ENCODE data around the gene MYRFL.
"Not testable (repeated sequence)": the region's sequence is repeated elsewhere in the genome, so short reads cannot be mapped to it uniquely, and the experiment has no call there.

Gene MYRFL

GRCh38 chr12:69984241-69984640, 159.2 kb downstream of the MYRFL start:
- FAIRE-seq (no peak), DNase-seq (ENCODE audit: insufficient read length, low spot score) (no peak)
- no peak for TF ChIP-seq CTCF (IDR thresholded peaks at IDR 0.05; ENCODE audit: insufficient read depth, missing control alignments)

DNA sequence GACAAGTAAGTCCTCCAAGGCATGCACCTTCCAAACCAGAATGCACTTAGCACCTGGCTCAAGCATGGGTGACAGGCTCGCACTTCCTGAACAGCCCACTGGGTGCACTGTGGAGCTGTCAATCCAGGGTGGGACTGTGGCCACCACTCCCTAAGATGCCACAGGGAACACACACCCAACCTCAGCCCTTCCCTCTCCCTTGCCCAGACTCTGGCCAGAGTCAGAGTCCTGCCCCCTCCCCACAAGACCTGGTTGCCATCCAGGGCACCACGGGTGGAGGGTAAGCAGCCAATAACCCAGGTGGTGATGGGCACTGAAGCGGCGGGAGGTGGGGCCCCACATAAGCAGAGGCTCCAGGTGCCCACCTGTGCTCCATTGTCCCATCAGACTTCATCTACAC, 160.6 kb downstream of the MYRFL start:
- FAIRE-seq, result no peak
- DNase-seq (ENCODE audit: insufficient read length, low spot score), result no peak
- TF ChIP-seq CTCF (IDR thresholded peaks at IDR 0.05; ENCODE audit: insufficient read depth, missing control alignments), result no peak

GRCh38 chr12:69986114-69986513, 161.1 kb downstream of the MYRFL start:
- FAIRE-seq (no peak), DNase-seq (ENCODE audit: insufficient read length, low spot score) (no peak)
- no peak for TF ChIP-seq CTCF (IDR thresholded peaks at IDR 0.05; ENCODE audit: insufficient read depth, missing control alignments)

- no peak for DNase-seq (ENCODE audit: insufficient read length, low spot score)
- no peak for TF ChIP-seq CTCF (IDR thresholded peaks at IDR 0.05; ENCODE audit: insufficient read depth, missing control alignments)
- no peak for FAIRE-seq
Observed at GRCh38 chr12:69987579-69988091, 162.6 kb downstream of the MYRFL start.

GRCh38 chr12:69988481-69989321, 163.7 kb downstream of the MYRFL start:
- no peak for TF ChIP-seq CTCF (IDR thresholded peaks at IDR 0.05; ENCODE audit: insufficient read depth, missing control alignments)
- no peak for FAIRE-seq
- DNase-seq (ENCODE audit: insufficient read length, low spot score), result no peak

- TF ChIP-seq CTCF (IDR thresholded peaks at IDR 0.05; ENCODE audit: insufficient read depth, missing control alignments), result no peak
- FAIRE-seq, result no peak
- DNase-seq (ENCODE audit: insufficient read length, low spot score), result no peak
Observed at GRCh38 chr12:69991690-69992288, 166.8 kb downstream of the MYRFL start.

GRCh38 chr12:69993433-69993832, 168.4 kb downstream of the MYRFL start:
- TF ChIP-seq CTCF (IDR thresholded peaks at IDR 0.05; ENCODE audit: insufficient read depth, missing control alignments), result no peak
- FAIRE-seq, result no peak
- no peak for DNase-seq (ENCODE audit: insufficient read length, low spot score)

- not testable (repeated sequence) for DNase-seq (ENCODE audit: insufficient read length, low spot score); FAIRE-seq
Observed at GRCh38 chr12:69994086-69994485, 169.1 kb downstream of the MYRFL start.

Data from D721Med (cell line).